Measurements from ENCODE around the gene MCC. TPM values are rescaled to one million over a fixed set of nuclear protein-coding genes. Genes with fewer than 3 reads are reported as not detected.
"Not testable (repeated sequence)": the region's sequence is repeated elsewhere in the genome, so short reads cannot be mapped to it uniquely, and the experiment has no call there.

The MCC gene
- total RNA-seq, 4 donors from 2014 or later = 5.1 to 22.3 (median 13.0) TPM

- Histone ChIP-seq H3K27me3 (no peaks in the 10 kb centered on the region), H3K27ac (no peak overlapping the region), H3K9me3 (no peaks in the 10 kb centered on the region), H3K4me3 (replicated peaks in 1 of 3) (no peak overlapping the region), H3K4me1 (no peaks in the 10 kb centered on the region), H3K36me3 (no peaks in the 10 kb centered on the region)
- intact Hi-C loops (cut with DNase I) = no loop called here
- WGBS, 2 donors = 82 to 86% methylated on average over 6 of the region's 6 CpGs
- TF ChIP-seq CTCF (IDR thresholded peaks at IDR 0.05) = no peak
- TF ChIP-seq POLR2A (IDR thresholded peaks at IDR 0.05) = no peak
- DNase-seq = no peak
These were observed 82.7 kb downstream of the MCC start for GRCh38 chr5:113405530-113405929.

DNA sequence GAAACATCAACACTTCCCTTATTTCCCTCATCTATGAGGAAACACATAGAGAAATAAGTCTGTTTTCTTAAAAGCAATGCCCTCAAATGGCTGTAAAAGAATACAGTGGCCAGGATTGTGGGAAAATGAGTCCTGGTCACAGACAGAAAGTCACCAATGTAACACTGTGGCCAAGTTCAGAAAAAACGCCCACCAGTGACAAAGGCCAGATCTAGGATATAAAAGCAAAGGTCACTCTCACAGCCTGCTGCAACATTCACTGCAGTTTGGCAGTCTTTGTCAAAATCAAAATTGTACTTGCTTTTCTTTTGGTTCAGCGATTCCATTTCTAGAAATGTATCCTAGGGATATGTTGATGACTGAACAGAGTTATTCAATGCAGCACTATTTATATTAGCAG is 84.0 kb downstream of the MCC start:
- no peak for TF ChIP-seq CTCF (IDR thresholded peaks at IDR 0.05)
- no peak for TF ChIP-seq POLR2A (IDR thresholded peaks at IDR 0.05)
- Histone ChIP-seq H3K9me3 (no peaks in the 10 kb centered on the region), H3K27ac (no peak overlapping the region), H3K27me3 (no peaks in the 10 kb centered on the region), H3K4me1 (no peaks in the 10 kb centered on the region), H3K36me3 (no peaks in the 10 kb centered on the region), H3K4me3 (replicated peaks in 1 of 3) (no peak overlapping the region)
- DNase-seq = no peak
- WGBS, 2 donors = 62 to 89% methylated on average over 2 of the region's 2 CpGs
- intact Hi-C loops (cut with DNase I) = no loop called here

DNA sequence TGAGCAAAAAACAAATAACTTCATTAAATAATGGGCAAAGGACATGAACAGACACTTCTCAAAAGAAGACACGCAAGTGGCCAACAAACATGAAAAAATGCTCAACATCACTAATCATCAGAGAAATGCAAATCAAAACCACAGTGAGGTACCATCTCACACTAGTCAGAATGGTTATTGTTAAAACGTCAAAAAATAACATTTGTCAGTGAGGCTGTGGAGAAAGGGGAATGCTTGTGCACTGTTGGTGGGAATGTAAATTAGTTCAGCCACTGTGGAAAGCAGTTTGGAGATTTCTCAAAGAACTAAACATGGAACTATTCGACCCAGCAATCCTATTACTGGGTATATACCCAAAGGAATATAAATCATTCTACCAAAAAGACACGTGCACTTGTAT is 90.3 kb downstream of the MCC start:
- H3K27me3 ChIP-seq; H3K9me3 ChIP-seq; intact Hi-C loops (cut with DNase I); H3K4me3 ChIP-seq (replicated peaks in 1 of 3); DNase-seq; H3K36me3 ChIP-seq; H3K4me1 ChIP-seq; H3K27ac ChIP-seq: not testable (repeated sequence)
- 47% methylated on average over 4 of the region's 4 CpGs for WGBS, 2 donors

DNA sequence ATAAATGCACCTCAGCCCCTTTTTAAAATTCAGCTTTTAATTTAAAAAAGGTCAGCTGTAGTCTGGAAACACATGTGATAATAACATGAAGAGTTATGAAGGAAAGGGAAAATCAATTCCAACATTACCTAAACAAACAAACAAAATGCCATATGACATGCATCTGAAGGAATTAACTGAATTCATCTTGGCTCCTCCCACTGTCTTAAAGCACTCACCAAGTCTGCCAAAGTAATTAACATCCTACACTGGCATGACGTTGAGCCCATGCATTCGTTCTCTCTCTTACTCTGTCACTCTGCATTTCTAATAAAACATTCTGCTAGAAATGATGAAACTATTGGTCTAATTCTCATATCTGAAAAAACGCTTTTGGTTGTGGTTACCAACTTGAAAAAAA is 91.2 kb downstream of the MCC start:
- 74 to 79% methylated on average over 3 of the region's 3 CpGs for WGBS, 2 donors
- no peak overlapping the region for H3K27ac ChIP-seq
- DNase-seq = no peak
- H3K4me1 ChIP-seq = no peaks in the 10 kb centered on the region
- H3K4me3 ChIP-seq (replicated peaks in 1 of 3) = no peak overlapping the region
- no peaks in the 10 kb centered on the region for H3K9me3 ChIP-seq
- H3K27me3 ChIP-seq = no peaks in the 10 kb centered on the region
- intact Hi-C loops (cut with DNase I) = no loop called here
- no peaks in the 10 kb centered on the region for H3K36me3 ChIP-seq
- TF ChIP-seq CTCF (IDR thresholded peaks at IDR 0.05) (no peak), POLR2A (IDR thresholded peaks at IDR 0.05) (no peak)

DNA sequence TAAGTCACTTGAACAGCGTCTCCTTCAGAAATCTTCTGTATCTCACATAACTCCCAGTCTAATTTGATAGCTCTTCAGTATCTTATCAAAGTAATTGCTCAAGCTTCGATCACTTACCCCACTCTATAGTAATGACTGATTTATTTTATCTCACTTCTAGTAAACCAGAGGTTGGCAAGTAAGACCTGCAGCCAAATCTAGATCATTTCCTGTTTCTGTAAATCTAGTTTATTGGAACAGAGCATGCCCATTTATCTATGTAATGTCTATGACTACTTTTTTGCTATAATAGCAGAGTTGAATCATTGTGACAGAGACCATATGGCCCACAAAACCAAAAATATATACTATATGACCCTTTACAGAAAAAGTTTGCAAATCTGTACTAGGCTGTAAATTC is 93.6 kb downstream of the MCC start:
- no peak for DNase-seq
- no peaks in the 10 kb centered on the region for H3K9me3 ChIP-seq
- H3K36me3 ChIP-seq = no peaks in the 10 kb centered on the region
- no peaks in the 10 kb centered on the region for H3K27me3 ChIP-seq
- H3K4me1 ChIP-seq = no peaks in the 10 kb centered on the region
- no peak overlapping the region for H3K4me3 ChIP-seq (replicated peaks in 1 of 3)
- WGBS, 2 donors = 83 to 92% methylated on average over 2 of the region's 2 CpGs
- no peak overlapping the region for H3K27ac ChIP-seq
- intact Hi-C loops (cut with DNase I) = no loop called here
- TF ChIP-seq POLR2A (IDR thresholded peaks at IDR 0.05) (no peak), CTCF (IDR thresholded peaks at IDR 0.05) (no peak)

DNA sequence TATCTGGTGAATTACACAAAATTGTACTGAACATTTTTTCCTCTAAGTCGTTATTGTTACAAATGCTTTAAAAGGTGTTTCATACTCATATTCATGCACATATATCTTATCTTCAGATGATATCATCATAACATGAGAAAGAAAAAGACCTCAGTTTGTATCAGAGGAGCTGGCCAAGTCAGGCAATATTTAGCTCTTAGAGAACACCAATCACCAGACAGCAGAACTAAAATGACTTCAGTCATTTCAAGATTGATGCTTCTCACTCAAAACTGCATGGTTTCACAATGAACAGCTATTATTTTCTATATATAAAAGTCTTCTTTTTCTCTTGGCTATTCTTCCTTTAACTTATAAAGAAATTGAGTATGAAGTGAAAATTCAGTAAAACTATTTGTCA is 98.0 kb downstream of the MCC start:
- intact Hi-C loops (cut with DNase I) = no loop called here
- no peak for DNase-seq

More for the DNA sequence above, 98.0 kb downstream of the MCC start:
- no peak overlapping the region for H3K27ac ChIP-seq
- H3K4me3 ChIP-seq (replicated peaks in 1 of 3) = no peak overlapping the region
- H3K4me1 ChIP-seq = no peaks in the 10 kb centered on the region
- WGBS, 2 donors = 83 to 89% methylated on average over 1 of the region's 1 CpG
- no peak for TF ChIP-seq POLR2A (IDR thresholded peaks at IDR 0.05)
- no peak for TF ChIP-seq CTCF (IDR thresholded peaks at IDR 0.05)
- no peaks in the 10 kb centered on the region for H3K27me3 ChIP-seq
- H3K36me3 ChIP-seq = no peaks in the 10 kb centered on the region
- H3K9me3 ChIP-seq = no peaks in the 10 kb centered on the region

Measured in thyroid gland (tissue), 4 donors.